WERI-Rb-1 (cell line): ENCODE measurements around the gene TSPAN18.

Experiments
- DNase-seq: peaks from one replicate; pipeline ENCODE4 v3.0.0-alpha.2; 2020
- H3K27ac ChIP-seq: fragments of 250-450 bp; sonication (Bioruptor Pico); 2 replicates; pipeline ENCODE4 v1.5.1; 2020; ENCODE audit warnings: mild to moderate bottlenecking, moderate library complexity
- H3K27me3 ChIP-seq: fragments of 250-450 bp; sonication (Bioruptor Pico); 2 replicates; pipeline ENCODE4 v1.5.1; 2021; ENCODE audit warnings: mild to moderate bottlenecking, low read depth, moderate library complexity; ENCODE audit not compliant: insufficient read depth, severe bottlenecking
- H3K36me3 ChIP-seq: fragments of 250-450 bp; sonication (Bioruptor Pico); 2 replicates; pipeline ENCODE4 v1.5.1; 2020; ENCODE audit warnings: mild to moderate bottlenecking, moderate library complexity
- H3K4me3 ChIP-seq: 2 replicates; pipeline ENCODE4 v1.5.1; 2011; ENCODE audit warnings: low read depth, mild to moderate bottlenecking, control low read depth, low read length
- H3K9me3 ChIP-seq: fragments of 250-450 bp; sonication (Bioruptor Pico); 2 replicates; pipeline ENCODE4 v1.5.1; 2021; ENCODE audit warnings: mild to moderate bottlenecking, moderate library complexity; ENCODE audit not compliant: severe bottlenecking
- TF ChIP-seq, protein P1 (sequence below): IDR thresholded peaks from 2 replicates; pipeline ENCODE4 v1.5.1; 2011; ENCODE audit warnings: low read depth, mild to moderate bottlenecking, control low read depth, inconsistent platforms, low read length

Gene TSPAN18

DNA sequence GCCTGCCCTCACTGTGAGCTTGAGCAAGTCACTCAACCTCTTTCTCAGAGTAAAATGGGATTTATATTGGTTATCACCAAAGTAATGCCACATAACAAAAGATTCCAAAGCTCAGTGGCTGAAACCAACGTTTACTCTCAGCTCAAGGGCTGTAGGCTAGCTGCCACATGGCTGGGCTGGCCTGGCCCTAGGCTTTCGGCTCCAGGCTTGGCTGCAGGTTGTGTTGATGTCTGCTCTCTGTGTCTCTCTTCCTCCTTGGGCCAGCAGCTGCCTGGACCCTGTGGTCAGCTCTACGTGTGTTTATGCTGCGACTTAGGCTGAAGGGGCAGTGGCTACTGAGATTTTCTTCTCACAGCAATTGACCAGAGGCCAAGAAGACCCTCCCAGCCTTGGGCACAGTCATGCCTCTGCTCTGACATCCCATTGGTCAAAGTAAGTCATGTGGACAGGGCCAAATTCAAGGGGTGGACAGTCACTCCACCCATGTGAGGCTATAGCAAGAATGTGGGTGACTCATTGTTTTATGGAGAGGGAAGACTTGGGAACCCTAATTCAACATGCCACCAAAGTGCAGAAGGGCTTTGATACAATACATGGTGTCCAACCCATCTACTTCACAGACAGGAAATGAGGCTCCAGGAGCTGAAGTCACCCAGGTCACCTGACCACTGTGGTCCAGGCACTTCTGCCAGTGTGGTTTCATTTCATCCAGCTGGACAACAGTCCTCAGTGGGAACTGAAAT is 90.6 kb downstream of the TSPAN18 start:
- Histone ChIP-seq H3K27me3 (no peaks in the 10 kb centered on the region), H3K9me3 (no peaks in the 10 kb centered on the region), H3K36me3 (no peaks in the 10 kb centered on the region), H3K27ac (no peak overlapping the region), H3K4me3 (no peak overlapping the region)
- DNase-seq: no peak
- TF ChIP-seq, protein P1, sequence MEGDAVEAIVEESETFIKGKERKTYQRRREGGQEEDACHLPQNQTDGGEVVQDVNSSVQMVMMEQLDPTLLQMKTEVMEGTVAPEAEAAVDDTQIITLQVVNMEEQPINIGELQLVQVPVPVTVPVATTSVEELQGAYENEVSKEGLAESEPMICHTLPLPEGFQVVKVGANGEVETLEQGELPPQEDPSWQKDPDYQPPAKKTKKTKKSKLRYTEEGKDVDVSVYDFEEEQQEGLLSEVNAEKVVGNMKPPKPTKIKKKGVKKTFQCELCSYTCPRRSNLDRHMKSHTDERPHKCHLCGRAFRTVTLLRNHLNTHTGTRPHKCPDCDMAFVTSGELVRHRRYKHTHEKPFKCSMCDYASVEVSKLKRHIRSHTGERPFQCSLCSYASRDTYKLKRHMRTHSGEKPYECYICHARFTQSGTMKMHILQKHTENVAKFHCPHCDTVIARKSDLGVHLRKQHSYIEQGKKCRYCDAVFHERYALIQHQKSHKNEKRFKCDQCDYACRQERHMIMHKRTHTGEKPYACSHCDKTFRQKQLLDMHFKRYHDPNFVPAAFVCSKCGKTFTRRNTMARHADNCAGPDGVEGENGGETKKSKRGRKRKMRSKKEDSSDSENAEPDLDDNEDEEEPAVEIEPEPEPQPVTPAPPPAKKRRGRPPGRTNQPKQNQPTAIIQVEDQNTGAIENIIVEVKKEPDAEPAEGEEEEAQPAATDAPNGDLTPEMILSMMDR: no peak

- H3K36me3 ChIP-seq: no peaks in the 10 kb centered on the region
- no peak overlapping the region for H3K4me3 ChIP-seq
- no peaks in the 10 kb centered on the region for H3K9me3 ChIP-seq
- no peaks in the 10 kb centered on the region for H3K27me3 ChIP-seq
- DNase-seq: peak; percentile 38
- no peak overlapping the region; the same call in 1 of the 2 replicates for H3K27ac ChIP-seq
- TF ChIP-seq, protein P1: no peak
Observed at GRCh38 chr11:44818110-44818509, 91.3 kb downstream of the TSPAN18 start.

DNA sequence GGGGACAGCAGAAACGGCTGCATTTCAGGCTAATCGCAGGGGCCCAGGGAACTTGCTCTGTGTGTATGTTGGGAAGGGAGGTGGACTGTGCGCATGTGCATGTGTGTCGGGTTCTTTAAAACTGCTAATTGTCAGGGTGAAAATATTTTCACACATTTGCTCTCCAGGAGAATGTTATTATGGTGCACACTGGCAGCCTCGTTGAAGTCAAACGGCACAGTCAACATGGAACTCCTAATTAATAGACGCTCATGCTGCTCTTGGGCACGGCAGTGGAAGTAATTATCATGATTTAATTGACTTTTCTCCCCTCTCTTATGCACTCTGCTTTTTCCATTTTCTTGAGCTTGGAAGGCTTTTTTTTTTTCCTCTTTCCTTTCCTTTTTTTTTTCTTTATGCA is 92.6 kb downstream of the TSPAN18 start:
- Histone ChIP-seq H3K9me3 (peaks cover 3% of the 10 kb centered on the region), H3K36me3 (no peaks in the 10 kb centered on the region), H3K27ac (peak overlapping the region; percentile 77), H3K27me3 (no peaks in the 10 kb centered on the region), H3K4me3 (no peak overlapping the region)
- TF ChIP-seq, protein P1: no peak
- no peak for DNase-seq

- Histone ChIP-seq H3K4me3 (no peak overlapping the region), H3K27ac (no peak overlapping the region), H3K36me3 (no peaks in the 10 kb centered on the region; the same call in 1 of the 2 replicates), H3K9me3 (peaks cover 3% of the 10 kb centered on the region), H3K27me3 (no peaks in the 10 kb centered on the region)
- TF ChIP-seq, protein P1: no peak
- no peak for DNase-seq
Observed at GRCh38 chr11:44822369-44822768, 95.6 kb downstream of the TSPAN18 start.

GRCh38 chr11:44823006-44823405 is 96.2 kb downstream of the TSPAN18 start:
- no peak for DNase-seq
- Histone ChIP-seq H3K27me3 (no peaks in the 10 kb centered on the region), H3K4me3 (no peak overlapping the region), H3K27ac (no peak overlapping the region), H3K36me3 (no peaks in the 10 kb centered on the region; the same call in 1 of the 2 replicates), H3K9me3 (peaks cover 3% of the 10 kb centered on the region)
- TF ChIP-seq, protein P1: peak; percentile 61

- no peaks in the 10 kb centered on the region for H3K27me3 ChIP-seq
- H3K9me3 ChIP-seq: peaks cover 3% of the 10 kb centered on the region
- TF ChIP-seq, protein P1: no peak
- H3K27ac ChIP-seq: no peak overlapping the region
- no peaks in the 10 kb centered on the region; the same call in 1 of the 2 replicates for H3K36me3 ChIP-seq
- no peak overlapping the region for H3K4me3 ChIP-seq
- no peak for DNase-seq
Observed at GRCh38 chr11:44823868-44824267, 97.1 kb downstream of the TSPAN18 start.
